Endothelial cell of umbilical vein (primary cell): ENCODE measurements around the gene NKX3-2. TPM values are rescaled to one million over a fixed set of nuclear protein-coding genes. Genes with fewer than 3 reads are reported as not detected.

Experiments
- BruUV-seq: library from RNA; stranded (reverse); fragments of 400-500 nt; replicated peaks from 2 replicates; lab custom pipeline; 2021; lab: Mats Ljungman, UMichigan
- CTCF ChIA-PET: fragments of 300-600, 350-600 bp; sonication (Branson Sonifier 250); formaldehyde crosslinking; loops from one replicate; lab custom pipeline; 2021; ENCODE audit warnings: antibody characterized with exemption, inconsistent platforms; lab: Charles Lee
- POLR2A ChIA-PET: fragments of 300-600, 350-600 bp; sonication (Branson Sonifier 250); formaldehyde crosslinking; loops from one replicate; lab custom pipeline; 2021; ENCODE audit warnings: antibody characterized with exemption, inconsistent platforms; lab: Charles Lee
- DNase-seq: peaks from one replicate; pipeline ENCODE4 v3.0.0-alpha.2; 2011; ENCODE audit warnings: low read depth, low spot score
- FAIRE-seq: peaks from 2 replicates; lab custom pipeline; 2011; peaks lifted over from hg19 to GRCh38; lab: Jason Lieb, UNC
- H2AFZ ChIP-seq: 2 replicates; pipeline ENCODE4 v1.6.0; 2012; ENCODE audit warnings: low read depth, low read length, control low read depth, inconsistent platforms
- H3K27ac ChIP-seq: 2 replicates; pipeline ENCODE4 v1.5.1; 2011; ENCODE audit warnings: low read depth, mild to moderate bottlenecking, control low read depth, low read length, moderate library complexity; ENCODE audit not compliant: insufficient read depth
- H3K27me3 ChIP-seq, 2 experiments: 2 replicates each; pipeline versions ENCODE4 v1.6.0 to v1.6.1; 2011; ENCODE audit warnings: low read length in 2 of 2, mixed read lengths in 1 of 2; ENCODE audit not compliant: control insufficient read depth in 2 of 2, insufficient read depth in 2 of 2
- H3K36me3 ChIP-seq, 2 experiments: 2 replicates in 1 of 2; 3 replicates in 1 of 2; pipeline ENCODE4 v1.5.1; 2011; ENCODE audit warnings: low read length in 2 of 2, mild to moderate bottlenecking in 1 of 2, moderate library complexity in 1 of 2; ENCODE audit not compliant: control insufficient read depth in 2 of 2, insufficient read depth in 2 of 2; ENCODE audit errors: extremely low read depth in 1 of 2
- H3K4me1 ChIP-seq: 3 replicates; pipeline ENCODE4 v1.5.1; 2011; ENCODE audit warnings: mild to moderate bottlenecking, low read length; ENCODE audit not compliant: control insufficient read depth, insufficient read depth; ENCODE audit errors: extremely low read depth
- H3K4me2 ChIP-seq: 2 replicates; pipeline ENCODE4 v1.6.1; 2011; ENCODE audit warnings: low read length, control low read depth, mixed read lengths; ENCODE audit not compliant: insufficient read depth
- H3K4me3 ChIP-seq, 3 experiments: fragments of 200-600 bp in 1 of 3; sonication (generic), shearing (Covaris generic) in 1 of 3; replicated peaks in 1 of 3; 2 replicates each; pipeline ENCODE4 v1.5.1; 2011 to 2016; ENCODE audit warnings: control low read depth in 3 of 3, low read length in 3 of 3, mild to moderate bottlenecking in 2 of 3, inconsistent platforms in 1 of 3, low read depth in 1 of 3, moderate library complexity in 1 of 3; ENCODE audit not compliant: insufficient read depth in 1 of 3
- H3K79me2 ChIP-seq: 2 replicates; pipeline ENCODE4 v1.6.0; 2012; ENCODE audit warnings: low read length, inconsistent platforms; ENCODE audit not compliant: control insufficient read depth, insufficient read depth
- H3K9ac ChIP-seq: replicated peaks from 2 replicates; pipeline ENCODE3; 2011; ENCODE audit warnings: low read length, control low read depth; ENCODE audit not compliant: insufficient read depth; ENCODE audit errors: extremely low read depth
- H3K9me1 ChIP-seq: replicated peaks from 3 replicates; pipeline ENCODE4 v1.6.0; 2011; ENCODE audit warnings: mild to moderate bottlenecking, low read length; ENCODE audit not compliant: control insufficient read depth, insufficient read depth; ENCODE audit errors: extremely low read depth
- H3K9me3 ChIP-seq: replicated peaks from 2 replicates; pipeline ENCODE4 v1.5.1; 2012; ENCODE audit warnings: low read length, inconsistent platforms; ENCODE audit not compliant: control insufficient read depth, insufficient read depth
- H4K20me1 ChIP-seq: replicated peaks from 2 replicates; pipeline ENCODE3; 2011; ENCODE audit warnings: mild to moderate bottlenecking, low read length; ENCODE audit not compliant: control insufficient read depth, insufficient read depth; ENCODE audit errors: extremely low read depth
- EZH2 ChIP-seq: IDR thresholded peaks from 2 replicates; pipeline ENCODE4 v1.6.1; 2012; ENCODE audit warnings: borderline replicate concordance, low read depth, mild to moderate bottlenecking, moderate library complexity, low read length, inconsistent platforms; ENCODE audit not compliant: severe bottlenecking
- FOS ChIP-seq: IDR thresholded peaks from 2 replicates; pipeline ENCODE4 v1.6.1; 2011; ENCODE audit warnings: mild to moderate bottlenecking, low read length, moderate library complexity, borderline replicate concordance; ENCODE audit not compliant: insufficient read depth
- GATA2 ChIP-seq: IDR thresholded peaks from 2 replicates; pipeline ENCODE4 v1.7.0; 2011; ENCODE audit warnings: low read depth, mild to moderate bottlenecking, moderate library complexity, mixed read lengths, low read length; ENCODE audit not compliant: insufficient read length, insufficient read depth
- JUN ChIP-seq: IDR thresholded peaks from 2 replicates; pipeline ENCODE4 v1.6.1; 2011; ENCODE audit warnings: borderline replicate concordance, low read depth; ENCODE audit not compliant: insufficient read length, insufficient read depth
- MYC ChIP-seq: IDR thresholded peaks from one replicate; pipeline ENCODE4 v1.6.1; 2011; ENCODE audit warnings: mild to moderate bottlenecking, low read depth, low read length
- POLR2A ChIP-seq: IDR thresholded peaks from 2 replicates; pipeline ENCODE4 v1.6.1; 2012; ENCODE audit warnings: low read depth, mild to moderate bottlenecking, control low read depth, low read length
- dilution Hi-C: fragments of 300-500 bp; cut with MboI; formaldehyde crosslinking; loops from one replicate; pipeline ENCODE4 v1.15.0; 2019; ENCODE audit warnings: low sequenced_read_pairs; ENCODE audit not compliant: extremely low pct_ligation_motif_present
- intact Hi-C: fragments of 100-400 bp; cut with micrococcal nuclease; formaldehyde crosslinking; loops from one replicate; pipeline ENCODE4 v1.10.0; 2022
- polyA plus RNA-seq, 4 experiments: library from polyadenylated mRNA; depleted of rRNA in 3 of 4; stranded (reverse) in 3 of 4; unstranded in 1 of 4; fragments of >200 nt; gene quantifications; 2 replicates each; pipeline versions ENCODE4 v1.2.1 to v1.2.3, GENCODE V29; 2011 to 2012; ENCODE audit warnings: missing spikeins in 1 of 4
- total RNA-seq: library from RNA; stranded (reverse); gene quantifications from 2 replicates; pipeline ENCODE4 v1.2.3, GENCODE V29; 2021
- TF ChIP-seq, protein P1 (sequence below), 2 donors: IDR thresholded peaks; 1 replicate in 1 of 2; 2 replicates in 1 of 2; pipeline ENCODE4 v1.5.1; 2011; ENCODE audit warnings: low read length in 2 of 2, mild to moderate bottlenecking in 2 of 2, moderate library complexity in 2 of 2, control low read depth in 1 of 2, inconsistent platforms in 1 of 2, low read depth in 1 of 2; ENCODE audit not compliant: insufficient read depth in 1 of 2; ENCODE audit errors: extremely low read depth in 1 of 2
- TF ChIP-seq, protein P2 (sequence below): IDR thresholded peaks from 2 replicates; pipeline ENCODE4 v1.6.1; 2011; ENCODE audit not compliant: insufficient read depth, insufficient read length

The NKX3-2 gene
- total and polyA plus RNA-seq, 2 donors (not counting 3 experiments of a cell fraction or from before 2014, with no cell fraction given): not detected

DNA sequence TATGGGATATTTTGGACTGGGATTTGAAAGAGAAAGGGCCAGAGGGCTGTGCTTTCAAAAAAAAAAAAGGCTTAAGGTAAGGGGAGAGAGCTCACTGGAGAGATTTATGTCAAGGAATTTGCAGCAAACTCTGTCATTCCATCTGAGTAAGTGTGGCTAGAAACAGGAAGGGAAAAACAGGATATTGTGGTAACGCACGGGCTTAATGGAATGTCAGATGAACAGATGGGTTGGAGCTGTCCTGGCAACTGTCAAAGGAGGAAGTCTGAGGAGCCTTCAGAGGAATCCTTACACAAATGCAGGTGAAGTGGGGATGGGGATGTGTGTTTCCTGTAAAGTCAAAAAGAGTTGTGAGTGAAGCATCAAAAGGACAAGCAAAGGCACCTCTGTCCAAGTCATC, 15.1 kb upstream of the NKX3-2 start:
- no TSS peak for BruUV-seq

GRCh38 chr4:13558881-13559280, 14.6 kb upstream of the NKX3-2 start:
- Histone ChIP-seq H3K36me3 (no peaks in the 10 kb centered on the region), H3K4me1 (peaks cover 6% of the 10 kb centered on the region), H3K27ac (no peak overlapping the region), H4K20me1 (no peaks in the 10 kb centered on the region), H3K4me3 (no peak overlapping the region), H3K27me3 (no peaks in the 10 kb centered on the region), H3K4me2 (no peak overlapping the region), H3K79me2 (no peaks in the 10 kb centered on the region), H3K9me3 (no peaks in the 10 kb centered on the region), H3K9ac (no peak overlapping the region), H2AFZ (no peak overlapping the region), H3K9me1 (no peaks in the 10 kb centered on the region)
- ChIA-PET CTCF (no interaction called here), POLR2A (no interaction called here)
- TF ChIP-seq GATA2 (no peak), FOS (no peak), JUN (no peak), EZH2 (no peak), MYC (no peak), POLR2A (no peak)
- TF ChIP-seq, protein P1, sequence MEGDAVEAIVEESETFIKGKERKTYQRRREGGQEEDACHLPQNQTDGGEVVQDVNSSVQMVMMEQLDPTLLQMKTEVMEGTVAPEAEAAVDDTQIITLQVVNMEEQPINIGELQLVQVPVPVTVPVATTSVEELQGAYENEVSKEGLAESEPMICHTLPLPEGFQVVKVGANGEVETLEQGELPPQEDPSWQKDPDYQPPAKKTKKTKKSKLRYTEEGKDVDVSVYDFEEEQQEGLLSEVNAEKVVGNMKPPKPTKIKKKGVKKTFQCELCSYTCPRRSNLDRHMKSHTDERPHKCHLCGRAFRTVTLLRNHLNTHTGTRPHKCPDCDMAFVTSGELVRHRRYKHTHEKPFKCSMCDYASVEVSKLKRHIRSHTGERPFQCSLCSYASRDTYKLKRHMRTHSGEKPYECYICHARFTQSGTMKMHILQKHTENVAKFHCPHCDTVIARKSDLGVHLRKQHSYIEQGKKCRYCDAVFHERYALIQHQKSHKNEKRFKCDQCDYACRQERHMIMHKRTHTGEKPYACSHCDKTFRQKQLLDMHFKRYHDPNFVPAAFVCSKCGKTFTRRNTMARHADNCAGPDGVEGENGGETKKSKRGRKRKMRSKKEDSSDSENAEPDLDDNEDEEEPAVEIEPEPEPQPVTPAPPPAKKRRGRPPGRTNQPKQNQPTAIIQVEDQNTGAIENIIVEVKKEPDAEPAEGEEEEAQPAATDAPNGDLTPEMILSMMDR (IDR thresholded peaks at IDR 0.05; ENCODE audit: extremely low read depth in 1 of 2, insufficient read depth in 1 of 2, low read depth in 1 of 2, low read length in 2 of 2): no peak
- TF ChIP-seq, protein P2, sequence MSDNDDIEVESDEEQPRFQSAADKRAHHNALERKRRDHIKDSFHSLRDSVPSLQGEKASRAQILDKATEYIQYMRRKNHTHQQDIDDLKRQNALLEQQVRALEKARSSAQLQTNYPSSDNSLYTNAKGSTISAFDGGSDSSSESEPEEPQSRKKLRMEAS: no peak
- FAIRE-seq: no peak
- intact Hi-C loops: no loop called here
- BruUV-seq: no TSS peak
- dilution Hi-C loops: no loop called here
- no peak for DNase-seq

More for the DNA sequence above, 15.1 kb upstream of the NKX3-2 start:
- intact Hi-C loops: no loop called here
- TF ChIP-seq FOS: no peak
- TF ChIP-seq, protein P2: no peak
- peak; percentile 29 for TF ChIP-seq GATA2
- TF ChIP-seq POLR2A: no peak
- H3K4me2 ChIP-seq: no peak overlapping the region
- DNase-seq (no peak), FAIRE-seq (peak; percentile 70)
- ChIA-PET POLR2A (no interaction called here), CTCF (no interaction called here)
- H3K4me3 ChIP-seq: no peak overlapping the region
- H3K36me3 ChIP-seq: no peaks in the 10 kb centered on the region
- H2AFZ ChIP-seq: no peak overlapping the region
- no peak overlapping the region for H3K27ac ChIP-seq
- H3K9me1 ChIP-seq: no peaks in the 10 kb centered on the region
- no peak overlapping the region for H3K9ac ChIP-seq
- no peaks in the 10 kb centered on the region for H3K9me3 ChIP-seq
- H4K20me1 ChIP-seq: no peaks in the 10 kb centered on the region
- no peaks in the 10 kb centered on the region for H3K79me2 ChIP-seq
- dilution Hi-C loops: no loop called here
- peaks cover 6% of the 10 kb centered on the region for H3K4me1 ChIP-seq
- H3K27me3 ChIP-seq: no peaks in the 10 kb centered on the region
